Sigmoid colon (tissue), 7 donors: ENCODE data around the gene CDH13. TPM values are rescaled to one million over a fixed set of nuclear protein-coding genes. Genes with fewer than 3 reads are reported as not detected.

Experiments
- DNase-seq: peaks from one replicate; pipeline ENCODE4 v3.0.0-alpha.2; 2019
- H3K27ac ChIP-seq, 4 donors: fragments of 200-600 bp; sonication (generic); one replicate each; pipeline ENCODE4 v1.5.1; 2016 to 2019; ENCODE audit warnings: mild to moderate bottlenecking in 1 of 4
- H3K27me3 ChIP-seq, 3 donors: fragments of 200-600 bp; sonication (generic); one replicate each; pipeline ENCODE4 v1.5.1; 2019; ENCODE audit warnings: mild to moderate bottlenecking in 1 of 3
- H3K36me3 ChIP-seq, 4 donors: fragments of 200-600 bp; sonication (generic); one replicate each; pipeline ENCODE4 v1.5.1; 2016 to 2019
- H3K4me1 ChIP-seq, 4 donors: fragments of 200-600 bp; sonication (generic); one replicate each; pipeline ENCODE4 v1.5.1; 2017 to 2019
- H3K4me3 ChIP-seq, 4 donors: fragments of 200-600 bp; sonication (generic); one replicate each; pipeline ENCODE4 v1.5.1; 2017 to 2019; ENCODE audit warnings: mild to moderate bottlenecking in 2 of 4, moderate library complexity in 1 of 4
- H3K9me3 ChIP-seq, 4 donors: fragments of 200-600 bp in 3 of 4; sonication (generic) in 3 of 4; one replicate each; pipeline versions ENCODE4 v1.5.1 to v1.6.1; 2013 to 2019
- CTCF ChIP-seq, 4 experiments: fragments of 450-650 bp in 3 of 4; fragments of 200-600 bp in 1 of 4; IDR thresholded peaks; one replicate each; pipeline ENCODE4 v1.5.1; 2016 to 2019; ENCODE audit warnings: antibody characterized with exemption in 4 of 4, mild to moderate bottlenecking in 3 of 4, moderate library complexity in 2 of 4
- EP300 ChIP-seq, 4 donors: sonication (generic); formaldehyde crosslinking; IDR thresholded peaks; one replicate each; pipeline ENCODE4 v1.6.1; 2017; ENCODE audit warnings: antibody characterized with exemption in 4 of 4
- POLR2A ChIP-seq, 2 donors: fragments of 450-650 bp; IDR thresholded peaks; one replicate each; pipeline ENCODE4 v1.6.1; 2016; ENCODE audit warnings: antibody characterized with exemption in 2 of 2, mild to moderate bottlenecking in 2 of 2, moderate library complexity in 2 of 2
- POLR2AphosphoS5 ChIP-seq, 4 donors: sonication (generic); formaldehyde crosslinking; IDR thresholded peaks; one replicate each; pipeline ENCODE4 v1.6.1; 2017; ENCODE audit warnings: antibody characterized with exemption in 4 of 4
- WGBS, 2 donors: extraction: QIAGEN DNeasy Blood & Tissue Kit; methylation state at CpG; one replicate each; pipeline ENCODE4 v1.1.7; 2013; 5-methylcytosine and 5-hydroxymethylcytosine counted together
- intact Hi-C: fragments of 100-400 bp; cut with DNase I; formaldehyde crosslinking; loops from one replicate; pipeline ENCODE4 v1.15.1; 2023
- polyA plus RNA-seq, 3 donors: library from polyadenylated mRNA; stranded (reverse); fragments of 200-250 nt; gene quantifications; one replicate each; pipeline ENCODE4 v1.2.3, GENCODE V29; 2013
- total RNA-seq, 4 donors: library from RNA; depleted of rRNA; stranded (reverse); fragments of >200 nt; gene quantifications; one replicate each; pipeline ENCODE4 v1.1.0, GENCODE V29; 2016
- donor health status: healthy with polysubstance abuse.
- donor health status: Bipolar disorder and iron deficiency.
- donor health status: healthy.

Gene CDH13
- total and polyA plus RNA-seq, 7 donors, result 0.60 to 17.6 (median 11.8) TPM

GRCh38 chr16:83085660-83086059 lies 458.9 kb downstream of the CDH13 start:
- Histone ChIP-seq H3K4me3 (no peak overlapping the region), H3K27ac (no peak overlapping the region), H3K27me3 (no peaks in the 10 kb centered on the region), H3K4me1 (no peaks in the 10 kb centered on the region), H3K36me3 (no peaks in the 10 kb centered on the region), H3K9me3 (peaks cover 0 to 5% (median 0%) of the 10 kb centered on the region in 4 donors)
- 58 to 73% methylated on average over 3 of the region's 3 CpGs for WGBS, 2 donors
- no peak for DNase-seq
- intact Hi-C loops, result no loop called here
- TF ChIP-seq CTCF (IDR thresholded peaks at IDR 0.05) (no peak), EP300 (IDR thresholded peaks at IDR 0.05) (no peak), POLR2AphosphoS5 (IDR thresholded peaks at IDR 0.05) (no peak), POLR2A (IDR thresholded peaks at IDR 0.05) (no peak)

- Histone ChIP-seq H3K4me1 (no peaks in the 10 kb centered on the region), H3K9me3 (peaks cover 0 to 13% (median 3%) of the 10 kb centered on the region in 4 donors), H3K4me3 (no peak overlapping the region), H3K36me3 (no peaks in the 10 kb centered on the region), H3K27ac (no peak overlapping the region), H3K27me3 (no peaks in the 10 kb centered on the region)
- TF ChIP-seq CTCF (IDR thresholded peaks at IDR 0.05) (no peak), POLR2AphosphoS5 (IDR thresholded peaks at IDR 0.05) (no peak), POLR2A (IDR thresholded peaks at IDR 0.05) (no peak), EP300 (IDR thresholded peaks at IDR 0.05) (no peak)
- WGBS, 2 donors, result 57 to 68% methylated on average over 10 of the region's 10 CpGs
- intact Hi-C loops, result no loop called here
- DNase-seq, result no peak
Observed at GRCh38 chr16:83095941-83096692, 469.3 kb downstream of the CDH13 start.

- intact Hi-C loops, result no loop called here
- no peaks in the 10 kb centered on the region for H3K4me1 ChIP-seq
- no peaks in the 10 kb centered on the region for H3K36me3 ChIP-seq
- no peak overlapping the region for H3K4me3 ChIP-seq
- 94% methylated on average over 3 of the region's 3 CpGs for WGBS, 2 donors
- H3K27ac ChIP-seq, result no peak overlapping the region
- TF ChIP-seq EP300 (IDR thresholded peaks at IDR 0.05) (no peak), POLR2AphosphoS5 (IDR thresholded peaks at IDR 0.05) (no peak), CTCF (IDR thresholded peaks at IDR 0.05) (no peak), POLR2A (IDR thresholded peaks at IDR 0.05) (no peak)
- peaks cover 0 to 14% (median 3%) of the 10 kb centered on the region in 4 donors for H3K9me3 ChIP-seq
- no peak for DNase-seq
- no peaks in the 10 kb centered on the region for H3K27me3 ChIP-seq
Observed at GRCh38 chr16:83098536-83098935, 471.8 kb downstream of the CDH13 start.

DNA sequence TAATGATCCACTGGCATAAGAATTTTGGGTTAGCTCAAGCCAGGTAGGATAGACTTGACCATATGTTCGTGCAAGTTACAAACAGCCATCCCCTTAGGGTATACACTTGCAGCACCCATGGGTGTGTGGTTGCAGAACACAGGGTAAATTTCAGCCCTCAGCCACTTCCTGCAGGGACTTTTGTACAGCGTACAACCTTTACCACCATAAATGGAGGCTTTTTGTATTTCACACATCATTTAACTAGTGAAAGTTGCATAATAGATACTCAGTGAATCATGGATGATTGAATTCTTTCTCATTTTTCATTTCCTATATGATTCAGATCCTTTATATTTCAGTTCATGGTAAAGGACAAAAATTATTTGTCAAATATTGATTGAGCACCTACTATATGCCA lies 473.9 kb downstream of the CDH13 start:
- no peak for DNase-seq
- 72 to 89% methylated on average over 2 of the region's 2 CpGs for WGBS, 2 donors
- H3K4me3 ChIP-seq, result no peak overlapping the region
- no peaks in the 10 kb centered on the region for H3K4me1 ChIP-seq
- no peaks in the 10 kb centered on the region for H3K36me3 ChIP-seq
- no peak overlapping the region for H3K27ac ChIP-seq
- peaks cover 0 to 14% (median 3%) of the 10 kb centered on the region in 4 donors for H3K9me3 ChIP-seq
- intact Hi-C loops, result no loop called here
- H3K27me3 ChIP-seq, result no peaks in the 10 kb centered on the region
- TF ChIP-seq CTCF (IDR thresholded peaks at IDR 0.05) (no peak), EP300 (IDR thresholded peaks at IDR 0.05) (no peak), POLR2AphosphoS5 (IDR thresholded peaks at IDR 0.05) (no peak), POLR2A (IDR thresholded peaks at IDR 0.05) (no peak)
